ENCODE measurements around the gene PRDX5.

Gene PRDX5

DNA sequence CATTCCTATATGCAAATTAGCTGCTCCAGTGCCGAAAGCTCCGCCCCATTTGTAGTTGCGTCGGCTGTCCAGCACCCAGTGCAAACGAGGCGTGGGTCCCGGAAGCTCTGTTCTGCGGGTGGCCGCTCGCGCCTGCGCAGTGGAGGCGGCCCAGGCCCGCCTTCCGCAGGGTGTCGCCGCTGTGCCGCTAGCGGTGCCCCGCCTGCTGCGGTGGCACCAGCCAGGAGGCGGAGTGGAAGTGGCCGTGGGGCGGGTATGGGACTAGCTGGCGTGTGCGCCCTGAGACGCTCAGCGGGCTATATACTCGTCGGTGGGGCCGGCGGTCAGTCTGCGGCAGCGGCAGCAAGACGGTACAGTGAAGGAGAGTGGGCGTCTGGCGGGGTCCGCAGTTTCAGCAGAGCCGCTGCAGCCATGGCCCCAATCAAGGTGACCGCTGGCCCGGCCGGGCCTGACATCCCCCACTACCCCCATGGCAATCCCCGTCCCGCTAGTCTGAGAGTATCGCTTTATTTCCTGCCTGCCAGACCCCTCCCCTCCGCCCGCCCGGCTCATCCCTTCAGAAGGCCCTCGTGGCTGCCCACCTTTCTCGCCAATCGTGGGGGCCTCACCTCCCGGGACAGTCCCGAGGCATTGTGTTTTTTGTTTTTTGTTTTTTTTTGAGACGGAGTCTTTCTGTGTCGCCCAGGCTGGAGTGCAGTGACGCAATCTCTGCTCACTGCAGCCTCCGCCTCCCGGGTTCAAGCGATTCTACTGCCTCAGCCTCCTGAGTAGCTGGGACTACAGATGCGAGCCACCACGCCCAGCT, at the start of gene PRDX5:
PRDX5 (plus strand) TSS at position 161 of the 805 bp plus-strand sequence; CDS start at position 256, 95 bp downstream.
- peak; percentile 90 for DNase-seq (ENCODE audit: low read depth)

DNA sequence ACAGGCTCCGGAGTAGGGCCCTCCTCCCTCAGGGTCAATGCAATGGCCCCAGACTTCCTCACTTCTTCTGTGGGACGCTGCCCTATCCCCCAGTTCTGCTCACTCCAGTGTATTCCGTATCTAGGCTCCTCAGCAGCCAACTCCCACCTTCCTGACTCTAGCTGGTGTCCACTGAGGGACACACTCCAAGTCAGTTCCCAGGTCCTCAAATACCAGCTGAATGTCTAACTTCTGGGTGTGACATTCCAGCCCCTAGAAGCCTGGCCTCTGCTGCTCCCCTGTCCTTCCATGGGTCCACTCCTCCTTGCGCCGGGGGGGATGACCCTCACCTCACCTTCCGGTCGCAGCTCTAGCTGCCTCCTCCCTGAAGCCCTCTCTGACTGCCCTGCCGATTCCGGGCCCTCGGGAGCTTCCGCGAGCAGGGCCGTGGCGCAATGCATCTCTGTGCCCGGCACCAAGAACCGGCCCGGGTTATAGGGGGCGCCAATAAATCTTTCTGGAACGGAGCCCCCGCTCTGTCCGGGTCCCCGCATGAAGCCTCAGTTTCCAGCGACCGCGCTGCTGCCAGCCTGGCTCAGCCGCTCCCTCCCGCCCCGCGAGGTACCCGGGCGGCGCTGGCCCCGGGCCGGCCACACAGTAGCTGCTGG, 48.9 kb upstream of the PRDX5 start:
- no peak for DNase-seq (ENCODE audit: low read depth)

DNA sequence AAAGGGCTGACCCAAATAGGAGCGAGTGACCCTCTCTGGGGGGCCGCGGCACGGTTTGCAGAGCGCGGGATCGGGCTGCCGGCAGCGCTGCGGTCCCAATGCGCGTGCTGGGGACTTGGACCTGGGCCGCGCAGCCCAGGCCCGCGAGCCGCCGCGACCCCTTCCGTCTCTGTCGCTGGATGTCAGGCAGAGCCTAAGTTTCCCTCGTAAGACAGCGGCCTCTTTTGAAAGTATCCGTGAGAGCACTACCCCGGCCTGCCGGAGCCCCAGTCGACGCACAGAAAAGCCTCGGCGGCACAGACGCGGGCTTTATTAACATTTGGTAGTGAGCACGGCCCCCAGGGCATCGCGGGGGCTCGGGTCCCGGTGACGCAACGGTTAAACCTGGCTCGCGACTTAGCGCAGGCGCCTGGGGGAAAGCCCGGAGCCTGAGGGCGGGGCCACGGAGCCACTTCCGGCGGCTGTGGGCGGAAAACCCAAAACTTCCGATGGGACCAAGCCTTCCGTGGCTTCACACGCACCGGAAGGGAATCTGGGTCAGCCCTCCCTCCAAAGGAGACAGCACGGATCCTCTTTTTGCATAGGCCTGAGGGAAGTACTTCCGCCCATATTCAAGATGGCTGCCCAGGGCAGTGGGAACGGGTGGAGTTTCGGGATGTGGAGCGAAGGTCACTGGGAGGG, 48.2 kb upstream of the PRDX5 start:
- DNase-seq (ENCODE audit: low read depth): peak; percentile 96

DNA sequence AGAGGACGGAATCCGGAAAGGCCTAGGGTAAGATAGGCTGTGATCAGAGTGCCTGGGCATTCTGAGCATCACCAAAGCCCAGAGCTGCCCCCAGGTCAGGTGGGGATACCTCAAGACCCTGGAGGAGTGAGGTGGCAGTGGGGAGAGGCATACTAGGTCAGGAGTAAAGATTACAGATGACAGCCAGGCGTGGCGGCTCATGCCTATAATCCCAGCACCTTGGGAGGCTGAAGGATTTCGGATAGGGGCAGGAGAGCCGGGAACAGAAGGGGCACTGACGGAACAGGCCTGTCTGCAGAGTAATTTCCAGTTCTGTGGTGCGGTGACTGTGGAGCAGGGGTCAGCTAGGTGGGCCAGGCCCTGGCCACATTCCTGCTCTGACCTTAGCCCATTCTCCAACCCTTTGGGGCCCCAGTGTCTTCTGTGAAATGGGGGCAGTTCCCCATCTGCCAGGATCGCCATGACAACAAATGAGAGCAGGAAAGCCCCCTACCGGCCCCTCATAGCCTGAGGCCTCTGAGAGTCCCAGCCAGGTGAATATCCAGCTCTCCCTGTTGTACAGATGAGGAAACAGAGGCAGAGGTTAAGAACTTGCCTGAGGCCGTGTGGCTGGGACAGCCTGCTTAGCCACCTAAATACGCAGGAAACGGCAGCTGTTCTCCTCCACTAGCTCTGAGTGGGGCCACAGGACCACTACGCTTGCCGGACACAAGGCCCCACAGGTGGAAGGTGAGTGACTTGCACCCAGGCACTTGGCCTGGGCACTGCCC, 42.7 kb upstream of the PRDX5 start:
- DNase-seq (ENCODE audit: low read depth): no peak

DNA sequence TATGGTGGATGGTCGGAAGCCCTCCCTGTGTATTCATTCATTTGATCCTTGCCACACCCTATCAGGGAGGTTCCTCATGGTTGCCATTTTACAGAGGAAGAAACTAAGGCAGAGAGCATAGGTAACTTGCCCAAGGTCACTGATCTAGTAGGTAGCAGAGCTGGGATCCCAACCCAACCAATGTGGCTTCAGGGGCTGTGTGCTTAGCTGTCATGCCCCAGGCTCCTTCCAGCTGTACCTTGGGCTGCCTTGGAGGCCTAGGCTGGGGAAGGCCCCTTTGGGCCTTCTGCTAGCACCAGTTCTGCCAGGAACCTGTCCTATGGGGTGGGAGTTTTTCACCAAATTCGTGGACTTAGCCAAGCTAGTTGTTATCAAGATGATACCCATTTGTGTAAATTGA, 42.1 kb upstream of the PRDX5 start:
- DNase-seq (ENCODE audit: low read depth): no peak

DNA sequence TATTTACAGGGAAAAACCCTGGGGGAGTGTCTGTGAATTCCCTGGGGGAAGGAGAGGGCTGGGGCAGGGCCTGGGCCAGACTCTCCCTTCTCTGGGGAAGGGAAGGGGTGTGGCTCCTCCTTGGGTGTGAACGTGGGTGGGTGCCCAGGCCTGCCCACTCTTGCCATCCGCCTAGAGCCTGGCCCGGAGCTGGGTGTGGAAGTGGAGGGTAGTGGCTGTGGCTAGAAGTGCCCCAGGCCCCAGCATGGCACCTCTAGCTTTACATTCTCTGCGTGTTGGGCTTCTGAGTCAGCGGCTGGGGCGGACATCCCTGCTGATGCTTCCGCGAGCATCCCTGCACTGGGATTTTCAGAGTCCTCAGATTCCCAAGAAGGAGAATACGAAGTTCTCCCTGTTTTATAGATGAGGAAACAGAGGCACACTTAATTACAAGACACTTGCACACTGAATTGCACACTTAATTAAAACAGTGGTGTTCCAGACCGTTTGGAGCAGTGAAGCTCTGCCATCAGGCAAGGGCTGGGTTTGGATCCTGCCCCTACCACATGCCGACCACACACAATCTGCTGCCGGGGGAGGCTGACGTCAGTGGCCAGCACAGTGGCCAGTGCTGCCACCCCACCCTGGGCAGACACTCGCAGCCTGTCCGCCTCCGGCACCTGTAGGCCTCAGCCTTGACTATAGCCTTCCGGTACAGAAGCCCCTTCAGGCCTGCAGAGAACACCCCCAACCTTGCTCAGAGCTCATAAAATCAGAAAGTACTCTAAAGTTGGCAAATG, 41.1 kb upstream of the PRDX5 start:
- no peak for DNase-seq (ENCODE audit: low read depth)

DNA sequence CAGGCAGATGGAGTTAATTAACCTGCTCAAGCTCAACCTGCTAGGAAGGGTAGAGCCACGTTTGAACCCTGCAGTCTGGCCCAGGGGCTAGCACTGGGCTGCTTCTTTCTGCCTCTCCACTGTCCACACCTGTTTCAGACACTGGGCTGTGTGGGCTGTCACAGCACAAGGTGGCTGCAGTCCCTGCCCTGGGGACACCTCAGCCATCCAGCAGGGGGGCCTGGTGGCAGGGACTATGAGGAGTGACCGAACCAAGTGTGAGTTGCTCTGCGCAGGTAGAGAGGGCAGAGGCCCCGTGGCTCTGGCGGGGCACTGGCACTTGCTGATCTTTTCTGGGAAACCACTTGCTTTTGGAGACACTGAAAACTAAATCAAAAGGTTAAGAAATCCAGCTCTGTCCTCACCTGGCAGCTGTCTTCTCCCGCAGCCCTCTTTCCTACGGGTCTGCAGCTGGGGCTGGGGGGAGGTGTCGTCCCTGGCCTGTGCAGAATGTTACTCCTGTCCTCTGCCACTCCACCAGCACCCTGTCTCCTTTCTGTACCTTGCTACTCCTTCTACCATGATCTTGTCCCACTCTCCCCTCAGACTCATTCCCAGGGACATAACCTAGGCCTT, 39.2 kb upstream of the PRDX5 start:
- DNase-seq (ENCODE audit: low read depth): no peak

DNA sequence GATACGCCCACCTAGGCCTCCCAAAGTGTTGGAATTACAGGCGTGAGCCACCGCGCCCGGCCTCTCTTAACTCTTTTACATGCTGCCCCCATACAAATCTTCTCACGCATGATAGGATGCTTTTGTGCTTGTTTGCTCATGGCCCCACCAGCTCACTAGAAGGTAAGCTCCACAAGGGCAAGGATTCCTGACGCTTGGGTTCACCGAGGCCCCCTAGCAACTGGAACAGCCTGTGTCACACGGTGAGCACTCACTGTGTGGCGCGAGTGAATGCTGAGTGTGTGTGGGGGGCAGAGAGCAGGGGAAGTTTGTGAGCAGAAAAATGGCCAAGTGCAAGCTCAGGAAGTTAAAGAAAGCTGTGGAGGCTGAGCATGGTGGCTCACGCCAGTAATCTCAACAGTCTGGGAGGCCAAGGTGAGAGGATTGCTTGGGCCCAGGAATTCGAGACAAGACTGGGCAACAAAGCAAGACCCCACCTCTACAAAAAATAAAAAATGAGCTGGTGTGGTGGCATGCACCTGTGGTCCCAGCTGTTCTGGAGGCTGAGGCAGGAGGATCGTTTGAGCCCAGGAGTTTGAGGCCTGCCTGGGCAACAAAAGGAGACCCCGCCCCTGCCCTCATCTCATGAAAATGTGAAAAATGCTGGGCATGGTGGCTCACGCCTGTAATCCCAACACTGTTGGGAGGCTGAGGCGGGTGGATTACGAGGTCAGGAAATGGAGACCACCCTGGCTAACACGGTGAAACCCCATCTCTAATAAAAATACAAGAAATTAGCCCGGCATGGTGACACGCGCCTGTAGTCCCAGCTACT, 35.8 kb upstream of the PRDX5 start:
- DNase-seq (ENCODE audit: low read depth): no peak

DNA sequence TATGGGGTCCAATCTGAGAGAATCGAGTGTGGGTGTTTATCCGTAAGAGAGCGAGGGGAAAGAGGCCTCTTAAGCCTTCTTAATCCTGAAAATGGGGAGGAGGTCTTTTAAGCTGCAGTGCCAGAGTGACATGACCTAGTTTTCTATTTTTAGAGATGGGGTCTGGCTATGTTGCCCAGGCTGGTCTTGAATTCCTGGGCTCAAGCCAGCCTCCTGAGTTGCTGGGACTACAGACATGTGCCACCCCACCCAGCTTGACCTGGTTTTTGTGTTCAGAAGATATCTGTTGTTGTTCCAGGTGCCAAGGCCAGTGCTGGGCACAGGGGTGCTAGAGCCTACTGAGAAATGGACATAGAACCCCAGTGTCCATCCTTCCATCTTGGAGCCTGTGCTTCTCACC, 34.8 kb upstream of the PRDX5 start:
- no peak for DNase-seq (ENCODE audit: low read depth)

DNA sequence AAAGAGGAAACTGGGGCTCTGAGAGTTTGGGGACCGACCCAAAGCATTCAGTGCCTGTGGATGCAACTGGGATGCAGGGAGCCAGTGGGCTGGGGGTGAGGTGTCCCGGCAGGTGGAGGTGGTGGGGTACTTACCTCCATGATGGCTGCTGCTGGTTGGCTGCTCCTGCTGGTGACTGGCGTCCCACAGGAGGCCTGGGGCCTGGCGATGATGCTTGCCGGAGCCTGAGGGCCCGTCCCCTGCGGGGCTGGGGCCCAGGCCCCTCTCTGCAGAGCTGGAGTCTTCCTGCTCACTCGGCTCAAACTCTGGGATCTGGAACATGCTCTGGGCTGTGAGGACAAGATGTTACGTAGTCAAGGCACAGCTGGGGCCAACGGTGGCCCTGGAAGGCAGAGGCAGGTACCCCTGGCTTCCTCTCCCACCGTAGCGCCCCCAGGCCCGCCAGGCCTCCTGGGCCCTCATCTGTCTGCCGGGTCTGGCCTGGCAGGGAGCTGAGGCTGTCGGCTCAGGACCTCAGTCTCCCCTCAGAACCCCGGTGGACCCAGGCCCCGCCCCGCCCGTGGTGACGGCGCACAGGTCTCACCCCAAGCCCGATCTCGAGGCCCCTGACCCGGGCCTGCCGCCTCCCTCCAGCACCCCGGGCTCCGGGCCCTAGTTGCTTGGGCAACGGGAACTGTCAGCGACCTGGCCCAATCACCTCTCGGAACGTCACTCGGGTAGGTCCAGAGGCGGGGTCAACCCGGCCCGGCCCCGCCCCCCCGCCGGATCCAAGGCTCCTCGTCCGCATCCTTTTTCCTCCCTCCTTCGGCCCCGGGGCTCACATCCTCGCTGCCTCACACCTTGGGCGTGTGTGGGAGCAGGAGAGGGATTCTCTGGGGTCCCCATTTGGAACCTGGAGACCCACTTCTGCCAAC, 33.6 kb upstream of the PRDX5 start, which contains the start of gene BAD:
BAD (minus strand) TSS at position 618 of the 914 bp plus-strand sequence; CDS start at position 321, 297 bp downstream.
- DNase-seq (ENCODE audit: low read depth): peak; percentile 89

DNA sequence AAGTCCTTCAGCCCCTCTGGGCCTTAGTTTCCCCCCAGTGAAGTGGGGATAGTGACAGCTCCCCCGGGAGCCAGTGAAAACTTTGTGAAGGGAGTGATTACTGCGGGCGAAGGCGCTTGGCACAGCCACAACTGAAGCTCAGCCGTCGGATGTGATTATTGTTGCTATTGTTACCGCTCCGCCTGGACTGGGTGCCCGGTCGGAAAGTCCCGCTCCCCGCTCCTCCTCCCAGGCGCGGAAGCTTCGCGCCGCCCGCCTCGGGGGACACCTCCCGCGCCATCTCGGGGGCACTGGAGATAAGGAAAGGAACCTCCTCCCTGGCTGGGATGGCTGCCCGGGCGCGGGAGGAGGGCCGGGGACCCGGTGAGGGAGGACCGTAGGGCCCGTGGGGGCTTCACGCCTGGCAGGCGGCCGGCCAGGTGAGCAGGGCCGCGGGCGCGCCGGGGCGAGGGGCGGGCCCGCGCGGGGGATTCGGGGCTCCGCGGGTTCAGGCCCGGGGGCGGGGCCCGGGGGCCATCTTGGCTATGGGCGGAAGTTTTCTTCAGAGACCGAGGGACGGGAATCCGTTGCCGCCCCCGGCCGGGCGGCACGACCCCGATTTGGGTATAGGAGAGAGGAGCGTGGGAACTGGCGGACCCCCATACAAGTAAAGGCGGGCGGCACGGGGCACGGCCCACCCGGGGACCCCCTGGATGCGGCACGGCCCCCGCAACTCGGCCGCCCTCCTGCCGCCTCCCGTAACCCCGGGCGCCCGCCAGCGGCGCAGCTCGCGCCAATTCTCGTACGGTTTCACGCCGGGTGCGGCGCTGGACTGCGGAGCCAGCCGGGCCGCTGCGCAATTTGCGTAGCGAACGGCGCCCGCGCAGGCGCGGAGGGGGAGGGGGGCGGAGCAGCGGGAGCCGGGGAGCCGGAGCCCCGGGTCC, 32.7 kb upstream of the PRDX5 start, which contains the start of gene GPR137:
GPR137 (plus strand) TSS at position 887 of the 923 bp plus-strand sequence. CDS start 677 bp downstream, outside the sequence.
- peak; percentile 89 for DNase-seq (ENCODE audit: low read depth)

DNA sequence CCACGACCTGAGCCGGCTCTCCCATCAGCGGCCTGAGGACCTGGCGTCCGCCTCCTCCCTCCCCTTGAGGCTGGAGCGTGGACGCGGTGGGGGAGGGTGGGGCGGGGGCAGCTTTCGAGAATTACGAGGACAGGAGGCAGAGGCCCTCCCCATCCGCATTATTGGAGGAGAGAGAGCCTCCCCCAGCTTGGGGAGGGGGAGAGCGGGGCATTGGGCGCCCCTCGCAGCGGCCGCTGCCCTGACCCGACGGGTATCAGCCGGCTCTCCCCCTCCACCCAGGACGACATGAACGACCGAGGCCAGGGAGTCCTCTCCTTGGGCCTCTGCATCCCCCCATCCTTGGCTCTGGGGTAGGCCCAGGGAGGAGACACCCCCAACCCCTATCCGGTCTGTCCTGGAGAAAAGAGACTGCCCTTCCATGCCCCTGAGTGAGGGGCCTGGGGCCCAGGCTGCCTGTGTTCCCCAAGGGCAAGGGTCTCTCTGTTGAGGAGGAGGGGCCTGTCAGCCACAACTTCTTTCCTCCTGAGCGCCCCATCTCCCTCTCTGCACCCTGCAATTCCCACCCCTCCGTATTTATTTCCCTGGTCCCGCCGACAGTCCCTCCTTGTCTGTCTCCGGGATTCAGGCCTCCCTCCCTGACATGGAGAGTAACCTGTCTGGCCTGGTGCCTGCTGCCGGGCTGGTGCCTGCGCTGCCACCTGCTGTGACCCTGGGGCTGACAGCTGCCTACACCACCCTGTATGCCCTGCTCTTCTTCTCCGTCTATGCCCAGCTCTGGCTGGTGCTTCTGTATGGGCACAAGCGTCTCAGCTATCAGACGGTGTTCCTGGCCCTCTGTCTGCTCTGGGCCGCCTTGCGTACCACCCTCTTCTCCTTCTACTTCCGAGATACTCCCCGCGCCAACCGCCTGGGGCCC, 31.8 kb upstream of the PRDX5 start:
- DNase-seq (ENCODE audit: low read depth): no peak

DNA sequence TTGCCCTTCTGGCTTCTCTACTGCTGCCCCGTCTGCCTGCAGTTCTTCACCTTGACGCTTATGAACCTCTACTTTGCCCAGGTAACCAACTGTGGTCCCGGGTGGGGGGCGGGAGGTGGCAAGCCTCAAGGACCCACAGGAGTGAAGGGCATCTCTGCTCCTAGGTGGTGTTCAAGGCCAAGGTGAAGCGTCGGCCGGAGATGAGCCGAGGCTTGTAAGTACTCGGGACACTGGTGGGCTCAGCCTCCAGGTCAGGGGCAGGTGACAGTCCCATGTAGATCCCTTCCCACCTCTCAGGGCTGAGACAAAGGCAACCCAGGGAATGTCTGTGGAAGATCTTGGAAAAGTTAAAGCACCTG, 31.1 kb upstream of the PRDX5 start:
- DNase-seq (ENCODE audit: low read depth): no peak

DNA sequence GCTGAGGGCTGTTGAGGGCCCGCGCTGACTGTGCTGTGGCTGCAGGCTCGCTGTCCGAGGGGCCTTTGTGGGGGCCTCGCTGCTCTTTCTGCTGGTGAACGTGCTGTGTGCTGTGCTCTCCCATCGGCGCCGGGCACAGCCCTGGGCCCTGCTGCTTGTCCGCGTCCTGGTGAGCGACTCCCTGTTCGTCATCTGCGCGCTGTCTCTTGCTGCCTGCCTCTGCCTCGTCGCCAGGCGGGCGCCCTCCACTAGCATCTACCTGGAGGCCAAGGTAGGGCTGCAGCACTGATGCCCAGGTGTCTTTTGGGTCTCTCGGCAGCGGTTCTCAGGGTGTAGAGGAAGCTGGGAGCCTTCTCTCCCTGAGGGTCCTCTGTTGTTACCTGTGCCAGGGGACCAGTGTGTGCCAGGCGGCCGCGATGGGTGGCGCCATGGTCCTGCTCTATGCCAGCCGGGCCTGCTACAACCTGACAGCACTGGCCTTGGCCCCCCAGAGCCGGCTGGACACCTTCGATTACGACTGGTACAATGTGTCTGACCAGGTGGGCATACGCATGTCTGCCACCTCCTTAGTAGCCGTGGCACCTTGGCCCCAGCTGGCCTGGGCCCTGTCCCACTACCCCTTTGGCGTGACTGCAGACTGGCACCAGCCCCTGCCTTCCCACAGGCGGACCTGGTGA, 30.1 kb upstream of the PRDX5 start:
- no peak for DNase-seq (ENCODE audit: low read depth)

DNA sequence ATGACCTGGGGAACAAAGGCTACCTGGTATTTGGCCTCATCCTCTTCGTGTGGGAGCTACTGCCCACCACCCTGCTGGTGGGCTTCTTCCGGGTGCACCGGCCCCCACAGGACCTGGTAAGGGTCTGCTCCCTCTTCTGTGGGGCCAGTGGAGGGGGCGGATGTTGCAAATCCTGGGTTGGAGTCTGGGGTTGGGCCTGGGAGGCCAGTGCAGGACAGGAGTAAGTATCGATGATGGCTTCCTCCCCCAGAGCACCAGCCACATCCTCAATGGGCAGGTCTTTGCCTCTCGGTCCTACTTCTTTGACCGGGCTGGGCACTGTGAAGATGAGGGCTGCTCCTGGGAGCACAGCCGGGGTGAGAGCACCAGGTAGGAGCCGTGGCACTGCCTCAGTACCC, 29.6 kb upstream of the PRDX5 start:
- no peak for DNase-seq (ENCODE audit: low read depth)

DNA sequence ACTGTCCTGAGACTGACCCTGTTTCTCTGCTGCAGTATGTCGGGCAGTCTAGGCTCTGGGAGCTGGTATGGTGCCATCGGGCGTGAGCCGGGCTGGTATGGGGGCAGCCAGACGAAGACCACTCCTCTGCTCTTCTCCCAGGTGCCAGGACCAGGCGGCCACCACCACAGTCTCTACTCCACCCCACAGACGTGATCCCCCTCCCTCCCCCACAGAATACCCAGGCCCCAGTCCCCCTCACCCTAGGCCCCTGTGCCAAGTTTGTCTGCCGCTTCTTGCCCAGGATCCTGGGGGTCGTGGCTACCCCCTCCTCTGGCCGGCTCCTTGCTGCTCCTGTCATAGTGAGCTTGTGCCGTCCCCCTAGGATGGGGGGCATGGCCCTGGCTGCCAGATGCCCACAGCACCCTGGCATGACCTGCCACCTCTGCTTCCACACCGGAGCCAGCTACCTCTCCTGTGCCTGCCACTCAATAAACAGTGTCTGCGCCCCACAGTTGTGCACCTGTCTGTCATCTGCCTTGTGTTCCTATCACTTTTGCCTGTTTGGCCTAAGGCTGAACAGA, 28.8 kb upstream of the PRDX5 start:
- DNase-seq (ENCODE audit: low read depth): no peak

Data from activated gamma-delta T cell treated with anti-CD3 and anti-CD28 coated beads, Interleukin-2, amount 50 U/mL, for 16 hours (primary cell).